GM19324 (cell line): ENCODE measurements around the gene GRIA1.
A peak's percentile ranks its signal among the peaks of the same experiment; 100 is the strongest.

Experiments
- ATAC-seq: cut with Tn5 transposase; IDR thresholded peaks from one replicate; pipeline ENCODE4 v1.9.1; 2021; ENCODE audit warnings: mild to moderate bottlenecking, moderate library complexity; ENCODE audit not compliant: unreplicated experiment, low FRiP score

Gene GRIA1

GRCh38 chr5:153490118-153491037 lies at the start of gene GRIA1:
GRIA1 (plus strand) TSS chr5:153490670.
- ATAC-seq: no peak

GRCh38 chr5:153445875-153446579 lies 44.4 kb upstream of the GRIA1 start:
- no peak for ATAC-seq

GRCh38 chr5:153447534-153447933 lies 42.9 kb upstream of the GRIA1 start:
- no peak for ATAC-seq

GRCh38 chr5:153456354-153456753 lies 34.1 kb upstream of the GRIA1 start:
- ATAC-seq: no peak

- no peak for ATAC-seq
These were observed 33.5 kb upstream of the GRIA1 start for GRCh38 chr5:153456993-153457392.

- ATAC-seq: no peak
These were observed 32.2 kb upstream of the GRIA1 start for GRCh38 chr5:153458268-153458667.

- no peak for ATAC-seq
These were observed 31.3 kb upstream of the GRIA1 start for GRCh38 chr5:153459051-153459743.

GRCh38 chr5:153460421-153460820 lies 30.0 kb upstream of the GRIA1 start:
- ATAC-seq: no peak

GRCh38 chr5:153461341-153461740 lies 29.1 kb upstream of the GRIA1 start:
- no peak for ATAC-seq

GRCh38 chr5:153463806-153464205 lies 26.7 kb upstream of the GRIA1 start:
- no peak for ATAC-seq

GRCh38 chr5:153467546-153467945 lies 22.9 kb upstream of the GRIA1 start:
- no peak for ATAC-seq

- ATAC-seq: no peak
These were observed 21.0 kb upstream of the GRIA1 start for GRCh38 chr5:153469423-153469822.

- no peak for ATAC-seq
These were observed 19.7 kb upstream of the GRIA1 start for GRCh38 chr5:153470736-153471135.

- ATAC-seq: no peak
These were observed 13.7 kb upstream of the GRIA1 start for GRCh38 chr5:153476767-153477166.

GRCh38 chr5:153480401-153480800 lies 10.1 kb upstream of the GRIA1 start:
- ATAC-seq: peak; percentile 64

- no peak for ATAC-seq
These were observed 7.0 kb upstream of the GRIA1 start for GRCh38 chr5:153483482-153483881.

- no peak for ATAC-seq
These were observed 4.8 kb upstream of the GRIA1 start for GRCh38 chr5:153485641-153486040.

- no peak for ATAC-seq
These were observed 3.7 kb upstream of the GRIA1 start for GRCh38 chr5:153486771-153487170.

- ATAC-seq: no peak
These were observed 859 bp upstream of the GRIA1 start for GRCh38 chr5:153489611-153490010.

GRCh38 chr5:153491038-153491744 lies 721 bp downstream of the GRIA1 start:
- ATAC-seq: no peak
